HepG2 (cell line): ENCODE data around the gene GP2. TPM values are rescaled to one million over a fixed set of nuclear protein-coding genes. Genes with fewer than 3 reads are reported as not detected.

Experiments
- ATAC-seq: fragments of 200-7000 bp; cut with Tn5 transposase; 3 replicates; pipeline ENCODE4 v1.9.1; 2020; ENCODE audit warnings: mild to moderate bottlenecking, moderate library complexity
- BruUV-seq: library from RNA; stranded (reverse); fragments of 400-500 nt; replicated peaks from 2 replicates; lab custom pipeline; 2021; lab: Mats Ljungman, UMichigan
- CTCF ChIA-PET: fragments of 300-600 bp; formaldehyde crosslinking; extraction: SDS; loops from one replicate; lab custom pipeline; 2021; ENCODE audit warnings: low total read pairs, inconsistent platforms, low intra/inter-chr PET ratio; lab: Yijun Ruan, JAX
- POLR2A ChIA-PET: fragments of 350-600 bp; sonication (Branson Sonifier 250); formaldehyde crosslinking; loops from one replicate; lab custom pipeline; 2020; ENCODE audit warnings: antibody characterized with exemption, inconsistent platforms; lab: Yijun Ruan, JAX
- DNase-seq: peaks from one replicate; pipeline ENCODE4 v3.0.0-alpha.2; 2015; ENCODE audit warnings: low spot score
- FAIRE-seq: peaks from 3 replicates; lab custom pipeline; 2011; peaks lifted over from hg19 to GRCh38; lab: Jason Lieb, UNC
- H2AFZ ChIP-seq: one replicate; pipeline ENCODE4 v1.6.1; 2011; ENCODE audit warnings: low read length, inconsistent platforms
- H3K27ac ChIP-seq: fragments of 300-600 bp; 3 replicates; pipeline ENCODE4 v1.8.0; 2011; ENCODE audit warnings: mixed run types, mild to moderate bottlenecking, mixed read lengths, low read length, inconsistent platforms; ENCODE audit not compliant: insufficient read depth; ENCODE audit errors: extremely low read length
- H3K27me3 ChIP-seq, 2 experiments: fragments of 200-600 bp in 1 of 2; 2 replicates in 1 of 2; 3 replicates in 1 of 2; pipeline versions ENCODE4 v1.6.0 to v1.8.0; 2011; ENCODE audit warnings: low read length in 2 of 2, mild to moderate bottlenecking in 2 of 2, moderate library complexity in 2 of 2, inconsistent platforms in 1 of 2; ENCODE audit not compliant: insufficient read depth in 2 of 2, control insufficient read depth in 1 of 2
- H3K36me3 ChIP-seq, 2 experiments: fragments of 200-600 bp in 1 of 2; replicated peaks in 1 of 2; 2 replicates in 1 of 2; 3 replicates in 1 of 2; pipeline versions ENCODE4 v1.5.1 to v1.8.0; 2011; ENCODE audit warnings: low read length in 2 of 2, inconsistent platforms in 1 of 2; ENCODE audit not compliant: insufficient read depth in 2 of 2, control insufficient read depth in 1 of 2
- H3K4me1 ChIP-seq: 2 replicates; pipeline ENCODE4 v1.5.1; 2012; ENCODE audit warnings: low read length, inconsistent platforms; ENCODE audit not compliant: insufficient read depth
- H3K4me2 ChIP-seq: 2 replicates; pipeline ENCODE4 v1.6.0; 2011; ENCODE audit warnings: low read depth, low read length, inconsistent platforms
- H3K4me3 ChIP-seq, 3 experiments: fragments of 200-600 bp in 1 of 3; sonication (generic), shearing (Covaris generic) in 1 of 3; replicated peaks in 1 of 3; 2 replicates each; pipeline ENCODE4 v1.5.1; 2011 to 2016; ENCODE audit warnings: low read length in 3 of 3, inconsistent platforms in 2 of 3, low read depth in 2 of 3, mild to moderate bottlenecking in 2 of 3, control low read depth in 1 of 3, mixed read lengths in 1 of 3; ENCODE audit not compliant: insufficient read depth in 1 of 3
- H3K79me2 ChIP-seq: one replicate; pipeline ENCODE4 v1.6.1; 2011; ENCODE audit warnings: low read length, inconsistent platforms; ENCODE audit not compliant: insufficient read depth
- H3K9ac ChIP-seq: 2 replicates; pipeline ENCODE4 v1.6.0; 2011; ENCODE audit warnings: mild to moderate bottlenecking, low read depth, low read length, inconsistent platforms; ENCODE audit not compliant: insufficient read depth
- H3K9me3 ChIP-seq: 2 replicates; pipeline ENCODE4 v1.5.1; 2012; ENCODE audit warnings: mild to moderate bottlenecking, low read length
- H4K20me1 ChIP-seq: 2 replicates; pipeline ENCODE4 v1.6.0; 2011; ENCODE audit warnings: inconsistent platforms, mild to moderate bottlenecking, low read length, moderate library complexity; ENCODE audit not compliant: insufficient read depth
- ARID2 ChIP-seq: sonication (generic); formaldehyde crosslinking; IDR thresholded peaks from 2 replicates; pipeline ENCODE4 v1.8.1; 2022; ENCODE audit warnings: mild to moderate bottlenecking, missing genetic modification reagents, borderline replicate concordance
- HMGA1 ChIP-seq: sonication (generic); formaldehyde crosslinking; conservative IDR thresholded peaks from 2 replicates; pipeline ENCODE4 v1.4.0; 2020; ENCODE audit warnings: missing genetic modification reagents
- KLF12 ChIP-seq: sonication (generic); formaldehyde crosslinking; IDR thresholded peaks from 2 replicates; pipeline ENCODE4 v1.4.0; 2020; ENCODE audit warnings: missing genetic modification reagents, borderline replicate concordance
- MIER3 ChIP-seq: IDR thresholded peaks from 2 replicates; pipeline ENCODE4 v1.6.1; 2016; ENCODE audit warnings: missing compliant biosample characterization, borderline replicate concordance
- NFE2L2 ChIP-seq: fragments of 150-350 bp; IDR thresholded peaks from 2 replicates; pipeline ENCODE4 v1.6.1; 2014; ENCODE audit warnings: low read length
- NPAS2 ChIP-seq: sonication (generic); formaldehyde crosslinking; IDR thresholded peaks from 2 replicates; pipeline ENCODE4 v1.8.0; 2022; ENCODE audit warnings: mild to moderate bottlenecking, missing genetic modification reagents, borderline replicate concordance
- NR1H2 ChIP-seq: sonication (generic); formaldehyde crosslinking; IDR thresholded peaks from 2 replicates; pipeline ENCODE4 v1.8.1; 2022; ENCODE audit warnings: low read depth, missing genetic modification reagents, borderline replicate concordance
- ZNF160 ChIP-seq: sonication (generic); formaldehyde crosslinking; IDR thresholded peaks from 2 replicates; pipeline ENCODE4 v1.8.0; 2022; ENCODE audit warnings: mild to moderate bottlenecking, inconsistent platforms, missing genetic modification reagents
- ZZZ3 ChIP-seq: sonication (generic); formaldehyde crosslinking; IDR thresholded peaks from 2 replicates; pipeline ENCODE4 v1.4.0; 2020; ENCODE audit warnings: missing genetic modification reagents, mild to moderate bottlenecking, borderline replicate concordance
- WGBS: methylation state at CpG from one replicate; pipeline ENCODE4 v1.1.6; 2017; ENCODE audit warnings: low lambda C conversion rate; 5-methylcytosine and 5-hydroxymethylcytosine counted together
- in situ Hi-C: cut with HindIII; loops from 2 replicates; pipeline ENCODE4 v1.10.0; 2017; ENCODE audit warnings: low pct_unique_long_range_greater_than_20kb; ENCODE audit not compliant: extremely low pct_ligation_motif_present
- intact Hi-C: fragments of 100-400 bp; cut with micrococcal nuclease; formaldehyde crosslinking; loops from one replicate; pipeline ENCODE4 v1.10.0; 2022; ENCODE audit not compliant: unreplicated experiment
- polyA plus RNA-seq, 8 experiments: library from polyadenylated mRNA; depleted of rRNA in 3 of 8; stranded (reverse) in 7 of 8; unstranded in 1 of 8; fragments of >200 nt; fragmentation: Illumina TruSeq in 4 of 8; extraction: Trizol in 4 of 8; gene quantifications; 2 replicates each; pipeline versions ENCODE4 v1.2.1 to v1.2.3, GENCODE V29; 2011 to 2016; ENCODE audit warnings: low read depth in 4 of 8, missing spikeins in 1 of 8, mixed read lengths in 1 of 8; ENCODE audit not compliant: insufficient read depth in 1 of 8
- total RNA-seq, 5 experiments: library from RNA; depleted of rRNA; stranded (reverse); fragments of >200 nt; fragmentation: Illumina TruSeq; extraction: Trizol; gene quantifications; 2 replicates each; pipeline ENCODE4 v1.2.3, GENCODE V29; 2016; ENCODE audit warnings: low read depth in 1 of 5
- TF ChIP-seq, protein P1 (sequence below): sonication (generic); formaldehyde crosslinking; IDR thresholded peaks from 2 replicates; pipeline ENCODE4 v1.5.0; 2020; ENCODE audit warnings: missing genetic modification reagents
- TF ChIP-seq, protein P2 (sequence below): sonication (generic); formaldehyde crosslinking; IDR thresholded peaks from 2 replicates; pipeline ENCODE4 v1.8.1; 2022; ENCODE audit warnings: mild to moderate bottlenecking, missing genetic modification reagents

The GP2 gene
- total and polyA plus RNA-seq, 2 of the 13 experiments (the other 11 are each of a cell fraction or from before 2014, with no cell fraction given) = 0.15 to 0.69 TPM

DNA sequence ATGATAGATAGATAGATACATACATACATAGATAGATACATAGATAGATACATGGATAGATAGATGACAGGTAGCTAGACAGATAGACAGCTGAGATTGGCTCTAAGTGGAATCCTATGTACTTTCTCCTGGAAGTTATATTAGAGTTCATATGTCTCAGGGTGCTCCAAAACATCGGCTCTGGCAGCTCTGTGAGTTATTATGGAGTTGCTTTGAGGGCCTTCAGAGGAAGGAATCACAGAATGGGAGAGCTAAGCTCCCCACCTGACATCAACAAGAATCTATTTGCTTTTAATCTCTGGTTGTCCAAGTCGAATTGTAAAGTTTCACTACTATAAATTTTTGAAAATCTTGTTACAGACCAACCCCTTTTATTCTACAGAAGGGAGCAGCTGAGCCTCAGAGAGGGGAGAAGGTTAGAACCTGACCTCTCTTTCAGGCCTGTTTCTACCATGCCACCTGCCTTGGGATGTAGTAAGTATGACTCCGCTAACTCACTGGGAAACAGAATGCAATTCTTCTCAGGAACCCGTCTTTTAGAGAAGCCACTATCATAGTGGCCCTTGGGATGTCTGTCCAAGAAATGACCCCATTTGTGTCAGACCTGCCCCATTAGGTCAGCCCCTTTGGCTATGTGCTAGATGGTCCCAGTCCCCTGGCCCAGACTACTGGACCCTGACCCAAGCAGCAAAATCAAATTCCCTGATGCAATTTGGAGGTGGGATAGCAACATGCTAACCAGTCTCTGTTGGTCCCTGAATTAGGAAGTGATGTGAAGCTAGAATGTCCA lies 18.3 kb downstream of the GP2 start:
- TF ChIP-seq ZNF160 (CRISPR knock-in tag) = no peak
- no peak for TF ChIP-seq KLF12
- no peak for TF ChIP-seq ZZZ3 (CRISPR knock-in tag)
- TF ChIP-seq, protein P1, sequence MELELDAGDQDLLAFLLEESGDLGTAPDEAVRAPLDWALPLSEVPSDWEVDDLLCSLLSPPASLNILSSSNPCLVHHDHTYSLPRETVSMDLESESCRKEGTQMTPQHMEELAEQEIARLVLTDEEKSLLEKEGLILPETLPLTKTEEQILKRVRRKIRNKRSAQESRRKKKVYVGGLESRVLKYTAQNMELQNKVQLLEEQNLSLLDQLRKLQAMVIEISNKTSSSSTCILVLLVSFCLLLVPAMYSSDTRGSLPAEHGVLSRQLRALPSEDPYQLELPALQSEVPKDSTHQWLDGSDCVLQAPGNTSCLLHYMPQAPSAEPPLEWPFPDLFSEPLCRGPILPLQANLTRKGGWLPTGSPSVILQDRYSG (CRISPR knock-in tag) = no peak
- TF ChIP-seq NPAS2 (CRISPR knock-in tag) = no peak
- TF ChIP-seq NFE2L2 = no peak
- TF ChIP-seq MIER3 (CRISPR knock-in tag) = no peak
- no peak for TF ChIP-seq ARID2 (CRISPR knock-in tag)
- no peak for TF ChIP-seq NR1H2 (CRISPR knock-in tag)
- no peak for TF ChIP-seq HMGA1 (CRISPR knock-in tag)
- TF ChIP-seq, protein P2, sequence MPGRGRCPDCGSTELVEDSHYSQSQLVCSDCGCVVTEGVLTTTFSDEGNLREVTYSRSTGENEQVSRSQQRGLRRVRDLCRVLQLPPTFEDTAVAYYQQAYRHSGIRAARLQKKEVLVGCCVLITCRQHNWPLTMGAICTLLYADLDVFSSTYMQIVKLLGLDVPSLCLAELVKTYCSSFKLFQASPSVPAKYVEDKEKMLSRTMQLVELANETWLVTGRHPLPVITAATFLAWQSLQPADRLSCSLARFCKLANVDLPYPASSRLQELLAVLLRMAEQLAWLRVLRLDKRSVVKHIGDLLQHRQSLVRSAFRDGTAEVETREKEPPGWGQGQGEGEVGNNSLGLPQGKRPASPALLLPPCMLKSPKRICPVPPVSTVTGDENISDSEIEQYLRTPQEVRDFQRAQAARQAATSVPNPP (CRISPR knock-in tag) = no peak
- in situ Hi-C loops = loop anchor here (25.0 kb wide), 1 partner anchor 722 kb away; no protein-coding TSS in a partner anchor
- no TSS peak for BruUV-seq

More for the DNA sequence above, 18.3 kb downstream of the GP2 start:
- H3K36me3 ChIP-seq = no peaks in the 10 kb centered on the region
- no peaks in the 10 kb centered on the region for H4K20me1 ChIP-seq
- H3K4me3 ChIP-seq = no peak overlapping the region
- no peak overlapping the region for H3K27ac ChIP-seq
- FAIRE-seq (no peak), DNase-seq (no peak), ATAC-seq (no peak)
- no peaks in the 10 kb centered on the region for H3K4me1 ChIP-seq
- H3K79me2 ChIP-seq = no peaks in the 10 kb centered on the region
- no peaks in the 10 kb centered on the region for H3K9me3 ChIP-seq
- H3K4me2 ChIP-seq = no peak overlapping the region
- no peak overlapping the region for H2AFZ ChIP-seq
- H3K9ac ChIP-seq = no peak overlapping the region
- intact Hi-C loops = loop anchor here (10.0 kb wide), 1 partner anchor 704 kb away; no protein-coding TSS in a partner anchor
- WGBS = 22% methylated on average over 4 of the region's 4 CpGs
- no peaks in the 10 kb centered on the region for H3K27me3 ChIP-seq
- ChIA-PET POLR2A (no interaction called here), CTCF (no interaction called here)
